UCSD-AML1 (cell line): ENCODE measurements around the gene ZNF180.
"Not testable (repeated sequence)": the region's sequence is repeated elsewhere in the genome, so short reads cannot be mapped to it uniquely, and the experiment has no call there.

Experiments used
- DNase-seq: peaks from one replicate; lab custom pipeline; 2025; ENCODE audit not compliant: unreplicated experiment; lab: John Stamatoyannopoulos, UW

ZNF180 gene

DNA sequence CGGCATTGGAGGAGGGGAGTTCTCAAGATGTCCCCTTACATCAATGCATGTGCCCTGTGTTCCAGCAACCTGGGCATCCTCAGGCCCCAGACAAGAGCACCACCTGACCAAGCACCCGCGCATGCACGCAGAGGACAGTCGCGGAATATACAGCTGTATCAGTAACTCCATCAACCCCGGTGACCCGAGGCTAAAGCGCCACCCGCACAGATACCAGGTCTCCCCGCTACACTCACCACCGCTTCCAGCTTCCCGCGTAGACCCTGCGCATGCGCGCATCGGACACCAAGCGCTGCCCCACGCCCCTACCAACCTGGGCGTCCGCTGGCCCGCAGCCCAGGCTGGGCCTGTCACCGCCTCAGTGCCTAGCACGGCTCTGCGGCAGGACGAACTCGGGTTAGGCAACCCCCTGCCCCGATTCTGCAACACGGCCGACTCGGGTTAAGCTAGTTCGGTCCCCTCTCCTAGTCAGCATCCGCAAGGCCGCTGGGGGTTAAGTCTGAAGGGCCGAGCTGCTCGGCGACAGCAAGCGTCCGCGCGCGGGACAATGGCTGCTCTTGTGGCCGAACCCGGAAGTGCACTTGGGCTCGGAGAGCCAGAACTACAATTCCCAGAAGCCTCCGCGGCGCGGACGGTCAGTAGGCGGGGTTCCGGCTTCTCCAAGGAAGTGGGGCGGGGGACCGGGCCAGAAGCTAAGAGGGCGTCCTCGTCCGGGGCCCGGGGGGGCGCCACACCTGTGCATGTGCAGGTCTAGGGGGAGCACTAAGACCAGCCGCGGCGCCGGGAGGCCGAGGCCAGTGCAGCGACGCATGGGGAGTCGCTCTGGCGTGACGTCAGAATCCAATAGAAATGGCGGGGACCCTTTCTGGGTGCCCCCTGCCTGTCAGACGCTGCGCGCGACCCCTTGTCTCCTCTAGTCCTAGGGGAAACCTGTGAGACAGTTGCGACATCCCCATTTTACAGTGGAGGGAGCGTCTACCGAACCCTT, at the start of gene ZNF180:
Gene ZNF180, minus strand, starts transcription at position 561 of the 988 bp plus-strand sequence. CDS start 3,188 bp downstream, outside the sequence.
- DNase-seq: peak; percentile 96

GRCh38 chr19:44549507-44549906, 49.2 kb upstream of the ZNF180 start:
- no peak for DNase-seq

GRCh38 chr19:44548736-44549135, 48.4 kb upstream of the ZNF180 start:
- no peak for DNase-seq

DNA sequence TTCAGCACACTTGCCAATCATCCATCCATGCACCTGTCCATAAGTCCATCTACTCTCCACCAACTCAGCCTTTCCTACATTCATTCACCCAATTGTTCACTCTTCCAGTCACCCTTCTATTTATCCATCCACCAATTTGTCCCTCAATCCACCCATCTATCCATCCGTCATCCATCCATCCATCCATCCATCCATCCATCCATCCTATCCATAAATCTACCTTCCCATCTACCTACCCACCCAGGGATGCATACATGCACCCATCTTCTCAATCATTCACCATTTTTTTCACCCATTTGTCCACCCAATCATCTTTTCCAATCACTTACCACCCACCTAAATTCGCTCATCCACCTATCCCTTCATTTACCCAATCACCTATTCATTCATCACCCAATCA, 43.7 kb upstream of the ZNF180 start:
- DNase-seq: no peak

DNA sequence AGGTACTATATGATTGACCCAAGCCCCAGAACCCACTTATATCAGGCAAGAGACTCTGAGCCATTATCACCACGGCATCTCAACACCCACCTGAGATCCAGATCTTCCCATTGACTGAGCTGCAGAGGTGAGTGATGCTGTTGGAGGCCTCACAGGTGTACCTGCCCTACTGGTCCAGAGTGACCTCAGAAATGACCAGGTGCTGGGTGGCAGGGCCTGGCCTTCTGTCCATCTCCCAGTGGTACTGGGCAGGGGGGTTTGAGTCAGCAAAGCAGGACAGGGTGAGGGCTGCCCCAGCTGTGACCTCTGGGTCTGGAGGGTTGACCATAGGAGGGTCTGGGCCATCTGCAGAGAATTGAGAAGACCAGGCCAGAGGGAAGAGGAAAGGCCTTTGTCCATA, 42.3 kb upstream of the ZNF180 start:
- DNase-seq: no peak

DNA sequence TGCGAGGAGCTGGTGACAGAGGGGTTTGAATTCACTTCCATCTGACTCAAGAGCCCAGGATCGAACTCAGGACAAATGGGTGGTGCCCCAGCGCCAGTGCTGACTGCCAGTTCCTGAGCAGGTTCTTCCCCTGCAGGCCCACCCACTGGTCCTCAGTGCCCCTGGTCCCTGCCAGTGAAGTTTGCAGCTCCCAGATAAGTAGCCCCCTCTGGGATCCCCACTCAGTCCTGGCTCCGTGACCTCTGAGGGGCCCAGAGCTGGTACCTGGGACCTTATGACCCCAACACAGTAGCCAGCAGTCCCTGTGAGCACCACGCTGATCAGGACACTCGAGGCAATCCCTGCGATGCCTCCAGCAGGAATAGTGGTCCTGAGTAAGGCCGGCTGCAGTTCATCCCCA, 40.4 kb upstream of the ZNF180 start:
- DNase-seq: no peak

DNA sequence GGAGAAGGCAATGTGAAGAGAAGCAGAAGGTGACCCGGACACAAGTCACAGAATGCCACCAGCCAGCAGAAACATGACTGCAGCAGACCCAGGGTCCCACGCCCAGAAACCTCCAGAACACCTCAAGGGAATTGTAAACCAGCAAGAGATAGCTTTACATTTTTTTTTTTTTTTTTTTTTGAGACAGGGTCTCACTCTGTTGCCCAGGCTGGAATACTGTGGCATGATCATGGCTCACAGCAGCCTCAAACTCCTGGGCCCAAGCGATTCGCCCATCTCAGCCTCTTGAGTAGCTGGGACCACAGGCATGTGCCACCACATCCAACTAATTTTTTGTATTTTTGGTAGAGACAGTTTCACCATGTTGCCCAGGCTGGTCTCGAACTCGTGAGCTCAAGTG, 39.7 kb upstream of the ZNF180 start:
- no peak for DNase-seq

- no peak for DNase-seq
These were observed 39.0 kb upstream of the ZNF180 start for GRCh38 chr19:44539236-44539826.

GRCh38 chr19:44535361-44535760, 35.0 kb upstream of the ZNF180 start:
- not testable (repeated sequence) for DNase-seq

DNA sequence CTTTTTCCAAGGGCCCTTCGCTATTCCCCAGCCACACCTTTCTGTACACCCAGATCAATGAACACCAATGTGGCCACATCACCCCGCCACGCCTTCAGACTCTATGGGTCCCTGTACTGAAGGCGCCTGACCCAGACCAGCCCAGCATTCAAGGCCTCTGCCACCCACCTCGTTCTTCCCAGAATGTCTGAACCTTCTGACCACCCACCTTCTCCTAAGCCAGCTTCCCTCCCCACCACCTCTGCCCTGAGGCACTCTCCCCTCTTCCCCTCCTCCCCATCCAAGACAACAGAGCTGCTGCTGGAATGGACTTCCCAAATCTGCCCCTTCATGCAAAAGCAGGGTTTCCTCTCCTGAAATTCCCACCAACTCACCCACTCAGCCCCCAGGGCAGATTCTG, 32.5 kb upstream of the ZNF180 start:
- no peak for DNase-seq

- no peak for DNase-seq
These were observed 30.5 kb upstream of the ZNF180 start for GRCh38 chr19:44530777-44531176.

- no peak for DNase-seq
These were observed 29.2 kb upstream of the ZNF180 start, which contains the start of gene CEACAM20 for GRCh38 chr19:44529536-44529935. CEACAM20 (minus strand) TSS chr19:44529675; CDS start chr19:44529509, 166 bp downstream.

DNA sequence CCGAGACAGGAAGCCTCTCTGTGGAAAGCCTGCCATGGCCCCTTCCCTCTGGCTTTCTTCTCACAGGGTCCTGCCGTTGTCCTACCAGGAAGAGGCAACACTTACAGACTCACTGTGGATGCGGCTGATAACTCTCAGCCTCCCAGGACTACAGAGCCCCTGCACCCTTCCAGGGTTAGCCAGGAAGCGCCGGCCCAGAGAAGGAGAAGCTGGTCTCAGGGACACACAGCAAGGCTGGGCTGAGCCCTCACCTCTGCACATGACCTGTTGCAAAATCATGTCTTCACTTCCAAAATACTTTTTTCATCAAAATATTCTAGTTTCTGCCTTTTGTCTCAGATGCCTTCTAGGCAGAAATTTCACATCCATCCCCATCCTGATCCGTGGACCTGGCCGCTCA, 27.2 kb upstream of the ZNF180 start:
- no peak for DNase-seq

DNA sequence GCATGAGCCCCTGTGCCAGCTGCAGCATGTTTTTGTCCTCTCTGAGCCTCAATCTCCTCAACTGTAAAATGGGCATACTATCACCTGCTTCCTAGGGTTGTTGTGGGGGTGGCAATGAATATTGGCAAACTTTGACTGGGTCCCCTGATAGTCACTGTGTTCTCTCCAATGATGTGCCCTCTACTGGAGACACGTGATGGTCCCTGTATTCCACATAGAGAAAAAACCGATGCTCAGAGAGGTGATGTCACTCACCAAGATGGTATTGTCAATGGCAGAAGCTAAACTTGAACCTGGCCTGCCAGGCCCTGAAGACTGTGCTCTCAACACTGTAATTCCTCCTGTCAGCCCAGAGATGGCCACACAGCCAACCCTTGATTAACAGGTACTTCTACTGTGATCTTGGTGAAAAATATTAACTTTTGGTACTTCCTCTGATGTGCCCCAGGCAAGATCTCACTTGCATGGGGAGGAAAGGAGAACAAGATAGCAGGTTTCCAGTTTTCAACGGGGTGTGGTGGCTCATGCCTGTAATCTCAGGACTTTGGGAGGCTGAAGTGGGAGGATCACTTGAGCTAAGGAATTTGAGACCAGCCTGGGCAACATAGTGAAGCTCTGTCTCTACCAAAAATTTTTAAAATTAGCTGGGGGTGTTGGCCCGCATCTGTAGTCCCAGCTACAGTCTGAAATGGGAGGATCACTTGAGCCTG, 25.6 kb upstream of the ZNF180 start:
- DNase-seq: no peak

GRCh38 chr19:44521370-44521769, 21.0 kb upstream of the ZNF180 start:
- DNase-seq: no peak

DNA sequence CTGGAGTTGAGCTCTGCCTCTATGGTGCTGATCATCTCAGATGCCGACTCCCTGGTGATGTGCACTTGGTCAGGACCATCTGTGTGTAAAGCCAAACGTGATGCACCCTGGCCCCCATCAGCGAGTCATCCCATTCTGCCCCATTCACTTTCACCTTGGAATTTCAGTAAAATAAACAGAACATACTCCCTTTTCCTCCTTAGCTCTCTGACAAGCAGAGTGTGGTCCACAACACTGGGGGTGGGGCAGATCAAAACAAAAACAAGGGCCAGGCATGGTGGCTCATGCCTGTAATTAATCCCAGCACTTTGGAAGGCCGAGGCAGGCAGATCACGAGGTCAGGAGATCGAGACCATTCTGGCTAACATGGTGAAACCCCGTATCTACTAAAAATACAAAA, 16.8 kb upstream of the ZNF180 start:
- DNase-seq: no peak

DNA sequence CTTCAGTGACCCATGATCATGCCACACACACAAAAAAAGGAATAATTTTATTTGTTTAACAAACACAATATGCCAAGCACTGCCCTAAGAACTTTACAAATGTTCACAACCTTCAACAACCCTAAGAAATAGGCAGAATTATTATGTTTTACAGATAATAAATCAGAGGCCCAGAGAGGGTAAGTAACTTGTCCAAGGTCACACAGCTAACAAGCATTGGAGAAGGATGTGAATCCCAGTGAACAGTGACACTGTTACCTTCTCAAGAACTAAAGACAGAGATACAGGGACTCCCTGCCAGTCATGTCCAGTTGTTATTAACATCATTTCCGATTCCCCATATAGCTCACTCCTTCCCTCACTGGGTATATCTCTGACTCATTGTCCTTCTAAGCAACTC, 15.6 kb upstream of the ZNF180 start:
- no peak for DNase-seq

DNA sequence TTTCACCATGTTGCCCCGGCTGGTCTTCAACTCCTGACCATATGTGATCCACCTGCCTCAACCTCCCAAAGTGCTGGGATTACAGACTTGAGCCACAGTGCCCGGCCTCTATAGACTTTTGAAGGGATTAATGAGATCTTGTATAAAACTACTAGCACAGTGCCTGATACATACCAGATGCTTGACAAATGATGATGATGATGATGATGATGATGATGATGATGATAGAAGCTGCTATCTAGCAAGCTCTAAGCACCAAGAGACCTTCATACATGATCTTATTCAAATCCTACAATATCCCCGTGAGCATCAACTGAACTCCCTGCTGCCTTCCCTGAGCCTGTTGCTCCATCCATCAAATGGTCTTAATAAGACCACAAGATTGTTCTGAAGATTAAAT, 14.7 kb upstream of the ZNF180 start:
- DNase-seq: no peak

- peak; percentile 61 for DNase-seq
These were observed 12.3 kb upstream of the ZNF180 start for GRCh38 chr19:44512326-44513298.

GRCh38 chr19:44509478-44509877, 9.2 kb upstream of the ZNF180 start:
- DNase-seq: no peak
